Activated CD8-positive, alpha-beta T cell treated with anti-CD3 and anti-CD28 coated beads for 36 hours (primary cell): ENCODE data around the gene SEZ6L. TPM values are rescaled to one million over a fixed set of nuclear protein-coding genes. Genes with fewer than 3 reads are reported as not detected.

Experiments used
- ATAC-seq: fragments of 200-7000 bp; cut with Tn5 transposase; one replicate; pipeline ENCODE4 v1.10.0; 2021; ENCODE audit warnings: mild to moderate bottlenecking, moderate library complexity
- CTCF ChIA-PET: fragments of 350-600 bp; sonication (Branson Sonifier 250); formaldehyde crosslinking; loops from one replicate; lab custom pipeline; 2021; ENCODE audit warnings: antibody characterized with exemption; lab: Charles Lee
- POLR2A ChIA-PET: fragments of 350-600 bp; sonication (Branson Sonifier 250); formaldehyde crosslinking; loops from one replicate; lab custom pipeline; 2021; ENCODE audit warnings: antibody characterized with exemption; lab: Charles Lee
- DNase-seq: peaks from one replicate; pipeline ENCODE4 v3.0.0-alpha.2; 2020
- H3K27ac Mint-ChIP-seq: one replicate; pipeline ENCODE4 v1.8.0; 2021; ENCODE audit warnings: mild to moderate bottlenecking, mixed read lengths
- H3K27me3 Mint-ChIP-seq: one replicate; pipeline ENCODE4 v1.8.0; 2021; ENCODE audit warnings: mixed read lengths
- H3K36me3 Mint-ChIP-seq: one replicate; pipeline ENCODE4 v1.8.0; 2021; ENCODE audit warnings: low read depth, mixed read lengths
- H3K4me1 Mint-ChIP-seq: one replicate; pipeline ENCODE4 v1.8.0; 2021; ENCODE audit warnings: low read depth, mixed read lengths
- H3K4me3 Mint-ChIP-seq: one replicate; pipeline ENCODE4 v1.8.0; 2021; ENCODE audit warnings: mild to moderate bottlenecking, moderate library complexity, mixed read lengths
- H3K9me3 Mint-ChIP-seq: one replicate; pipeline ENCODE4 v1.8.0; 2021; ENCODE audit warnings: mixed read lengths
- intact Hi-C: fragments of 100-400 bp; cut with micrococcal nuclease; formaldehyde crosslinking; loops from one replicate; pipeline ENCODE4 v1.10.0; 2022
- total RNA-seq, 2 experiments: library from RNA; stranded (reverse); gene quantifications; one replicate each; pipeline ENCODE4 v1.2.3, GENCODE V29; 2021
- TF ChIP-seq, protein P1 (sequence below): fragments of 200-600 bp; IDR thresholded peaks from one replicate; pipeline ENCODE4 v1.8.0; 2022; ENCODE audit warnings: antibody characterized with exemption, mild to moderate bottlenecking

The SEZ6L gene
- total RNA-seq, 2 experiments from 2014 or later, result not detected

DNA sequence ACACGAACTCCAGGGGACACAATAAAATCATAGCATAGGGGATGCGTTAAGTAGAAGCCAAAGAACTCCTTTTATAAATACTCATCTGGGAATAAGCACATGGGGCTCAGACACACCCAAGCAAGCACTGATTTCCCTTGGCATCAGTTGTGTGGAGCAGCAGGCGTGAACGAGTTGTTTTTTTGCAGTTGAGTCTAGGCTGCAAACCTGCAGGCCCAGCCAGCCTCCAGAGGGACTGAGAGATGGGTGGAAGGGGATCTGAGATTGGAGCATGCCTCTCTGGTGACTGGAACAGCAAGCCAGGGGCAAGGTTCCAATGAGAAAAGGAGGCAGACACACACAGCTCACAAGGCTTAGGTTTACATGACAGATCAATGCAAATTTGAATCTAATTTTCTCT lies 27.4 kb upstream of the SEZ6L start:
- TF ChIP-seq, protein P1, sequence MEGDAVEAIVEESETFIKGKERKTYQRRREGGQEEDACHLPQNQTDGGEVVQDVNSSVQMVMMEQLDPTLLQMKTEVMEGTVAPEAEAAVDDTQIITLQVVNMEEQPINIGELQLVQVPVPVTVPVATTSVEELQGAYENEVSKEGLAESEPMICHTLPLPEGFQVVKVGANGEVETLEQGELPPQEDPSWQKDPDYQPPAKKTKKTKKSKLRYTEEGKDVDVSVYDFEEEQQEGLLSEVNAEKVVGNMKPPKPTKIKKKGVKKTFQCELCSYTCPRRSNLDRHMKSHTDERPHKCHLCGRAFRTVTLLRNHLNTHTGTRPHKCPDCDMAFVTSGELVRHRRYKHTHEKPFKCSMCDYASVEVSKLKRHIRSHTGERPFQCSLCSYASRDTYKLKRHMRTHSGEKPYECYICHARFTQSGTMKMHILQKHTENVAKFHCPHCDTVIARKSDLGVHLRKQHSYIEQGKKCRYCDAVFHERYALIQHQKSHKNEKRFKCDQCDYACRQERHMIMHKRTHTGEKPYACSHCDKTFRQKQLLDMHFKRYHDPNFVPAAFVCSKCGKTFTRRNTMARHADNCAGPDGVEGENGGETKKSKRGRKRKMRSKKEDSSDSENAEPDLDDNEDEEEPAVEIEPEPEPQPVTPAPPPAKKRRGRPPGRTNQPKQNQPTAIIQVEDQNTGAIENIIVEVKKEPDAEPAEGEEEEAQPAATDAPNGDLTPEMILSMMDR, result no peak
- no peaks in the 10 kb centered on the region for H3K4me1 Mint-ChIP-seq
- ChIA-PET POLR2A (no interaction called here), CTCF (no interaction called here)
- no peak overlapping the region for H3K27ac Mint-ChIP-seq
- H3K9me3 Mint-ChIP-seq, result no peaks in the 10 kb centered on the region
- no peaks in the 10 kb centered on the region for H3K36me3 Mint-ChIP-seq
- H3K4me3 Mint-ChIP-seq, result no peak overlapping the region
- H3K27me3 Mint-ChIP-seq, result peaks cover 11% of the 10 kb centered on the region
- DNase-seq (no peak), ATAC-seq (no peak)
- intact Hi-C loops, result no loop called here

DNA sequence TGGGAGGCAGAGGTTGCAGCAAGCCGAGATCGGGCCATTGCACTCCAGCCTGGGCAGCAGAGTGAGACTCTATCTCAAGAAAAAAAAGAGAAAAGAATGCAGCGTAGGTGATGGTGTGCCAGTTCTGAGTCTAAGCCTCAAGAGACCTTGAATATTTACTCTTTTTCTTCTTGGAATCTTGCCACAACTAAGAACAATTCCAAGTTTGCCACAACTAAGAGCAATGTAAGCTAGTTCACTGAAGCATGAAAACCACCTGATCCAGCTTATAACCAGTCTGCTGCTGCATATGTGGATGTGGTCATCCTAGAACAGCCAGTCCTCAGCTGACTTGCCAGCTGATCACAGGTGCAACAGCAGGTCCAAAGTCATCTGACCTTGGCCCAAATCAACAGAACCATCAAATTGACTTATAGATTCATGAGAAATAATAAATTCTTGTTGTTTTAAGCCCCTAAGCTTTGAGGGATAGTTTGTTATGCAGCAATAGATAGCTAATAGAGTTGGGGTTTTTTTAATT lies 25.4 kb upstream of the SEZ6L start:
- TF ChIP-seq, protein P1, result no peak
- ATAC-seq (no peak), DNase-seq (no peak)
- Mint-ChIP-seq H3K27ac (no peak overlapping the region), H3K36me3 (no peaks in the 10 kb centered on the region), H3K27me3 (peaks cover 15% of the 10 kb centered on the region), H3K4me3 (no peak overlapping the region), H3K4me1 (no peaks in the 10 kb centered on the region), H3K9me3 (no peaks in the 10 kb centered on the region)
- intact Hi-C loops, result no loop called here
- ChIA-PET POLR2A (interaction anchor here (1.5 kb wide), 1 partner anchor 36 kb away, joined by 3 read pairs; no protein-coding TSS in a partner anchor), CTCF (interaction anchor here (1.0 kb wide), 1 partner anchor 8 kb away, joined by 3 read pairs; no protein-coding TSS in a partner anchor)

DNA sequence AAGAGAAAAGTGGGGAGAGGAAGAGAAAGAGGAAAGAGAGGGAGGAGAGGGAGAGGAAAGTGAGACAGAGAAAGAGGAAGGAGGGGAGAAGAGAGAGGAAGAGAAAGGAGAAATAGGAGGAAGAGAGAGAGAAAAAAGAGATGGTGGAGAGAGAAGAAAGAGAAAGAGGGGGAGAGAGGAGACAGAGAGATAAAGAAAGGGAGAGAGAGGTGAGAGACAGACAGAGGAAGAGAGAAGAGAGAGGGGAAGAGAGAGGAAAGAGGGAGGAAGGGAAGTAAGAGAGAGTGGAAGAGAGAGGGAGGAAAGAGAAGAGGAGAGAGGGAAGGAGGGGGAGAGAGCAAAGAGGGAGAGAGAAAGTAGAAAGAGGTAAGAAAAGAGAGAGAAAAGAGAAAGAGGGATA lies 9.4 kb upstream of the SEZ6L start:
- H3K27ac Mint-ChIP-seq, result no peak overlapping the region
- no peak overlapping the region for H3K4me3 Mint-ChIP-seq
- TF ChIP-seq, protein P1, result no peak
- no peaks in the 10 kb centered on the region for H3K36me3 Mint-ChIP-seq
- H3K27me3 Mint-ChIP-seq, result peaks cover 12% of the 10 kb centered on the region
- ChIA-PET CTCF (no interaction called here), POLR2A (no interaction called here)
- intact Hi-C loops, result no loop called here
- ATAC-seq (no peak), DNase-seq (no peak)
- H3K4me1 Mint-ChIP-seq, result no peaks in the 10 kb centered on the region
- no peaks in the 10 kb centered on the region for H3K9me3 Mint-ChIP-seq

DNA sequence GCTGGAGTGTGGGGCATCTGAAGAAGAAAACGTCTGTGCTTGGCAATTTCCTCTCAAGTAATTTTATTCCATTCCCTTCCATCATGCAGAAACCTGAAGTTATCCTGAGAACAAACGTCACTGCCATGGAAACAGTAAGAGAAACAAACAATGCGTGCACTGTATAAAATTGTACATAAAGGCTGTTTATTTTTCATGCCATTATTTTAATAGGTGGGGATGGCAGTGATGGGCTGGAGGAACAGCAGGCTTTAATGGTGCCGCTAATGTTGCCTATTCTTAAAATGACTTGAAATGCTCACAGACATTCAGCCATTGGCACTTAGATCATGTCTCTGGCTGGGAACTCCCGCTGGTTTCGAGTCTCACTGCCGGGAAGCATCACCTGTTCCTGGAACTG lies 7.5 kb upstream of the SEZ6L start:
- ChIA-PET POLR2A (no interaction called here), CTCF (interaction anchor here (1.2 kb wide), 1 partner anchor 10 kb away, joined by 4 read pairs; no protein-coding TSS in a partner anchor)
- H3K4me1 Mint-ChIP-seq, result no peaks in the 10 kb centered on the region
- peaks cover 23% of the 10 kb centered on the region for H3K27me3 Mint-ChIP-seq
- intact Hi-C loops, result no loop called here
- DNase-seq (no peak), ATAC-seq (no peak)
- no peak overlapping the region for H3K27ac Mint-ChIP-seq
- no peaks in the 10 kb centered on the region for H3K36me3 Mint-ChIP-seq
- no peak overlapping the region for H3K4me3 Mint-ChIP-seq
- H3K9me3 Mint-ChIP-seq, result no peaks in the 10 kb centered on the region
- TF ChIP-seq, protein P1, result no peak

DNA sequence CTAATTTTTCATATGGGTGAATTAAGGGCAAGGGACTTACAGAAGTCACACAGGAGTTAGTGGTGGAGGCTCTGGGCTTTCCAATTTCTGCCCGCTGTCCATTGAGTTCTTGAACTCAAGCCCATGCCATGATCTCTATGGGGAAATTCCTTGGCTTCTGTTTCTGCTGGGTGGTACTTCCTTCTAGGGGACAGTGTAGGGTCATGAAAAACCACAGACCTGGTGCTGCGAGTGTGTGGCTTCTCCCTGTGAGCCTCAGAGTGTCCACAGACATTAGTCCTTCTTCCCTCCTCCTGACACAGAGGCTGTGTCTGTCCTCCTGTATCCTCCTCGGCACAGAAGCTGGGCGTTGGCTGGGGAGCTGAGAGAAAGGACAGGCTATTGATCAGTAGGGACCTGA lies 6.3 kb upstream of the SEZ6L start:
- ChIA-PET POLR2A (no interaction called here), CTCF (interaction anchor here (1.2 kb wide), 1 partner anchor 9 kb away, joined by 4 read pairs; no protein-coding TSS in a partner anchor)
- Mint-ChIP-seq H3K36me3 (no peaks in the 10 kb centered on the region), H3K27ac (no peak overlapping the region), H3K27me3 (peaks cover 31% of the 10 kb centered on the region), H3K4me1 (no peaks in the 10 kb centered on the region), H3K9me3 (no peaks in the 10 kb centered on the region), H3K4me3 (no peak overlapping the region)
- ATAC-seq (no peak), DNase-seq (no peak)
- intact Hi-C loops, result no loop called here
- TF ChIP-seq, protein P1, result no peak
